Eye (tissue), 1 donor: ENCODE results near the gene MUC20.
"Not testable (repeated sequence)": the region's sequence is repeated elsewhere in the genome, so short reads cannot be mapped to it uniquely, and the experiment has no call there.

ENCODE experiments used
- DNase-seq: peaks from one replicate; pipeline ENCODE4 v3.0.0-alpha.2; 2015

The MUC20 gene

DNA sequence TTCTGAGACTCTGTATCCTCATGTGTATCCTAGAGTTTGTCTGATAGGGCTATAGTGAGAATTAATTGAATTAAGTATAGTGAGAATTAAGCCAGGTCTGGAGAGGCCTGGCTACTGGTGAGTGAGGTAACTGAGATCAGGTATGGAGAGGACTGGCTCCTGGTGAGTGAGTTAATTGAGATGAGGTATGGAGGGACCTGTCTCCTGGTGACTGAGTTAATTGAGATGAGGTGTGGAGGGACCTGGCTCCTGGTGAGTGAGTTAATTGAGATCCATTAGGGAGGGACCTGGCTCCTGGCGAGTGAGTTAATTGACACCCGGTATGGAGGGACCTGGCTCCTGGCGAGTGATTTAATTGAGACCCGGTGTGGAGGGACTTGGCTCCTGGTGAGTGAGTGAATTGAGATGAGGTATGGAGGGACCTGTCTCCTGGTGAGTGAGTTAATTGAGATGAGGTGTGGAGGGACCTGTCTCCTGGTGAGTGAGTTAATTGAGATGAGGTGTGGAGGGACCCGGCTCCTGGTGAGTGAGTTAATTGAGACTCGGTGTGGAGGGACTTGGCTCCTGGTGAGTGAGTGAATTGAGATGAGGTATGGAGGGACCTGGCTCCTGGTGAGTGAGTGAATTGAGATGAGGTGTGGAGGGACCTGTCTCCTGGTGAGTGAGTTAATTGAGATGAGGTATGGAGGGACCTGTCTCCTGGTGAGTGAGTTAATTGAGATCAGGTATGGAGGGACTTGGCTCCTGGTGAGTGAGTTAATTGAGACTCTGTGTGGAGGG is 10.5 kb upstream of the MUC20 start:
- DNase-seq = not testable (repeated sequence)

DNA sequence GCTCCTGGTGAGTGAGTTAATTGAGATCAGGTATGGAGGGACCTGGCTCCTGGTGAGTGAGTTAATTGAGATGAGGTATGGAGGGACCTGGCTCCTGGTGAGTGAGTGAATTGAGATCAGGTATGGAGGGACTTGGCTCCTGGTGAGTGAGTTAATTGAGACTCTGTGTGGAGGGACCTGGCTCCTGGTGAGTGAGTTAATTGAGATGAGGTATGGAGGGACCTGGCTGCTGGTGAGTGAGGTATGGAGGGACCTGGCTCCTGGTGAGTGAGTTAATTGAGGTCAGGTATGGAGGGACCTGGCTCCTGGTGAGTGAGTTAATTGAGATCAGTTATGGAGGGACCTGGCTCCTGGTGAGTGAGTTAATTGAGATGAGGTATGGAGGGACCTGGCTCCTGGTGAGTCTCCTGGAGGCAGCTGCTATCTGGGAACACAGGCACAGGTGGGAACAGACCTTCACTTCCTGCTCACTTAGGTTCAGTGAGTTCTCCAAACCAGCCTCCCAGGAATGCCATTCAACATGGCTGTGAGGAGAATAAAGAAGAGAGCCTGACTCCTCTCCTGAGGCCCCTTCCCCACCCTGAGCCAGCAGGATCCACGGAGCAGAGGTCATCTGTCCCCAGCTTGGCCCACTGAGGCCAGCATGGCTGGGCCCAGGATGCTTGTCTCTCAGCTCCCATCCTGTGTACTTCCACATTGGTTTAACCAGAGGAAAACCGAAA is 9.5 kb upstream of the MUC20 start:
- not testable (repeated sequence) for DNase-seq

DNA sequence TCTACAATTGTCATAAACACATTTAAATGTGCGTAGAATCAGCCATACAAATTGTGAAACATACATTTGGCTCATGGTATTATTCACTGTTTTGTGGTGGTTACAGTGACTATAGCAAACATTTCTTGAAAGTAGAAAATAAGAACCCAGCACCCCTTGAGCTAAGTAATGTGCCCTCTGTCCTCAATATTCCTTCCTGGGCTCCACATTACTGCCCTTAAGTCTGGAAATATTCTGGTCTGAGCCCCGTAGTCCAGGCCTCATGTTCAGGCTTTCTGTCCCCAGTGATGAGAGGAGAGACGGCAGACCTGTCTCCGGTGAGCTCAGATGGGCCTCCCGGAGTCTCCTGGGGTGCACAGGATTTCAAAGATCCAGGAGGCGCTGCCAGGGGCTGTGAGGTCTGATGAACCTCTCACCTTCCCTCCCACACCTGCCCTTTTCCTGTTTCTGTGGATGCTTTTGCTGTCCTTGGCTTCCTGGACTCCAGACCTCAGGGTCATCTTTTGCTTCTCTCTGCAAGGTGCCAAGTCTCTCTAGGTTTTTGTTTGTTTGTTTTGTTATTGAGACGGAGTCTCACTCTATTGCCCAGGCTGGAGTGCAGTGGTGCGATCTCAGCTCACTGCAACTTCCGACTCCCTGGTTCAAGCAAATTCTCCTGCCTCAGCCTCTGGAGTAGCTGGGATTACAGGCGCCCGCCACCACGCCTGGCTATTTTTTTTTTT is 8.8 kb upstream of the MUC20 start:
- no peak for DNase-seq

DNA sequence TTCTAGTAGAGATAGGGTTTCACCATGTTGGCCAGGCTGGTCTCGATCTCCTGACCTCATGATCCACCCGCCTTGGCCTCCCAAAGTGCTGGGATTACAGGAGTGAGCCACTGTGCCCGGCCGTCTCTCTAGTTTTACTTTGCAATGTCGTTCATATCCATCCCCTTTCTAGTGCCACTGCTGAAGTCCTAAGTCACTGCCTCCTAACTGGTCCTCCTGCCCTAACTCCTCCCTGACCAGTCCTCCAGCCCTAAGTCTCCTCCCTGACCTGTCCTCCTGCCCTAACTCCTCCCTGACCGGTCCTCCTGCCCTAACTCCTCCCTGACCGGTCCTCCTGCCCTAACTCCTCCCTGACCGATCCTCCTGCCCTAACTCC is 8.3 kb upstream of the MUC20 start:
- DNase-seq = not testable (repeated sequence)

DNA sequence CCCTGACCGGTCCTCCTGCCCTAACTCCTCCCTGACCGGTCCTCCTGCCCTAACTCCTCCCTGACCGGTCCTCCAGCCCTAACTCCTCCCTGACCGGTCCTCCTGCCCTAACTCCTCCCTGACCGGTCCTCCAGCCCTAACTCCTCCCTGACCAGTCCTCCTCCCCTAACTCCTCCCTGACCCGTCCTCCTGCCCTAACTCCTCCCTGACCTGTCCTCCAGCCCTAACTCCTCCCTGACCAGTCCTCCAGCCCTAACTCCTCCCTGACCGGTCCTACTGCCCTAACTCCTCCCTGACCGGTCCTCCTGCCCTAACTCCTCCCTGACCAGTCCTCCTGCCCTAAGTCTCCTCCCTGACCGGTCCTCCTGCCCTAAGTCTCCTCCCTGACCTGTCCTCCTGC is 7.6 kb upstream of the MUC20 start:
- DNase-seq = not testable (repeated sequence)

DNA sequence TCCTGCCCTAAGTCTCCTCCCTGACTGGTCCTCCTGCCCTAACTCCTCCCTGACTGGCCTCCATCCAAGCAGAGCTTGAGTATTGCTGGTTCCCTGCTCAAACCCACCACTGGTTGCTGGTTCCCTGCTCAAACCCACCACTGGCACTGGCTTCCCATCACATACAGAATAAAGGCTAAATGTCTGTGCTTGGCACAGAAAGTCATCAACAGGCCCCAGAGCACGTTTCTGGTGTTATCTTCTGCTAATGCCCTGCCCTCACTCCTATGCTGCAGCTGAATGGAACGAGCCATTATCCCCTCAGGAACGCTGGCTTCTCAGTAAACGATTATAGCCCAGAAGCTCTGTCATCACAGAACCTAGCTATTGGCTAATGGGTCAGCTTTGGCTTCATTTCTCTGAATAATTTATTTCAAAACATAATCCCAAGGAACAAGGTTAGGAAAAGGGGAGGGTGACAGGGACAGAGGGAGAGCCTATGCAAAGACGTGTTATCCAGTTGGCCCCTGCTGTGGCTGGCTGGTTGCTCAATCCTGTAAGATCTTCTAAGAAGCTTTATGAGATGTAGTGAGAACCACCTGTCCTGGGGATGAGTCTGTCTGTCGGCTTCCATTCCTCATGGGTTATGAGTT is 6.3 kb upstream of the MUC20 start:
- DNase-seq = peak; percentile 65

DNA sequence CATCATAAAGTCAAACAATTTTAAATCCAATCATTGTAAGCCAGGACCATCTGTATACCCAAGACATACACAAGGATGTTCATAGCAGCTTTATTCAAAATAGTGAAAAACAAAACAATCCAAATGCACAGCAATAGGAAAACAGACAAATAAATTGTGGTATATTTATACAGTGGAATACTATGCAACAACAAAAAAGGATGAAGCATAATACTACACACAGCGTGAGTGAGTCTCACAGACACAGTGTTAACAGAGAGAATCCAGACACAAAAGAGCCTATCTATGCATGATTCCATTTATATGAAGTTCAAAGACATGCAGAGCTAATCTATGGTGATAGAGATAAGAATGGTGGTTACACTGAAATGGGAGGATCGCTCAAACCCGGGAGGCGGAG is 5.6 kb upstream of the MUC20 start:
- no peak for DNase-seq

DNA sequence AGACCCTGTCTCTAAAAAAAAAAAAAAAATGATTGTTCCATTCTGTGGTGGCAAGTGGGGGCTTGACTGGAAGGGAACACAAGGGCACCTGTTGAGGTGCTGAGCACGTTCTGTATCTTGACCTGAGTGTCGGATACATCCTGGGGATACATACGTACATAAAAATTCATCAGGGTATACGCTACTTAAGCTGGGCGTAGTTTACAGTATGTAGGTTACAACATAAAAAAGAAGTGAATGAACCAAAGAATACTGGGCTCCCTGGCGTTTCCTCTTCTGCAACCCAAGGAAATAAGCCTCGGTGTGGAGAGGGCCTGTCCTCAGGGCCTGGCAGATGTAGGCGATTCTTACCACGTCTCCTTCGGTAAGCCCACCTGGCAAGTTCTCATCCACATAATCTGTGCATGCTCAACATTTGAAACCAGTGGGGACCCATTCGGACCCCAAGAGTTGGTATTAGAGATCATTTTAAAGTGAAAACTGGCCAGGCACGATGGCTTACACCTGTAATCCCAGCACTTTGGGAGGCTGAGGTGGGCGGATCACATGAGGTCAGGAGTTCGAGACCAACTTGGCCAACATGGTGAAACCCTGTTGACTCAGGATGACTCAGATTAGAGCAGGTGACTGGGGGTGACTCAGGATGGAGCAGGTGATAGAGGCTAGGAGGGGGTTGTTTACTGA is 5.1 kb upstream of the MUC20 start:
- DNase-seq = no peak

DNA sequence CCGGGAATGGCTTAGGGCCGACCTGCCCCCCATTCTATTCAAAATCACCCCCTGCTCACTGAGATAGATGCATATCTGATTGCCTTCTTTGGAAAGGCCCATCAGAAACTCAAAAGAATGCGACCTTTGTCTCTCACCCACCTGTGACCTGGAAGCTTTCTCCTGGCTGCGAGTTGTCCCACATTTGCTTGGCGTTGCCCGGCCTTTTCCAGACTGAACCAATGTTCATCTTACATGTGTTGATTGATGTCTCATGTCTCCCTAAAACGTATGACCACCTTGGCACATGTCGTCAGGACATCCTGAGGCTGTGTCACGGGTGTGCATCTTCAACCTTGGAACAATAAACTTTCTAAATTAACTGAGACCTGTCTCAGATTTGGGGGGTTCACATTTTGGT is 3.4 kb upstream of the MUC20 start:
- no peak for DNase-seq

DNA sequence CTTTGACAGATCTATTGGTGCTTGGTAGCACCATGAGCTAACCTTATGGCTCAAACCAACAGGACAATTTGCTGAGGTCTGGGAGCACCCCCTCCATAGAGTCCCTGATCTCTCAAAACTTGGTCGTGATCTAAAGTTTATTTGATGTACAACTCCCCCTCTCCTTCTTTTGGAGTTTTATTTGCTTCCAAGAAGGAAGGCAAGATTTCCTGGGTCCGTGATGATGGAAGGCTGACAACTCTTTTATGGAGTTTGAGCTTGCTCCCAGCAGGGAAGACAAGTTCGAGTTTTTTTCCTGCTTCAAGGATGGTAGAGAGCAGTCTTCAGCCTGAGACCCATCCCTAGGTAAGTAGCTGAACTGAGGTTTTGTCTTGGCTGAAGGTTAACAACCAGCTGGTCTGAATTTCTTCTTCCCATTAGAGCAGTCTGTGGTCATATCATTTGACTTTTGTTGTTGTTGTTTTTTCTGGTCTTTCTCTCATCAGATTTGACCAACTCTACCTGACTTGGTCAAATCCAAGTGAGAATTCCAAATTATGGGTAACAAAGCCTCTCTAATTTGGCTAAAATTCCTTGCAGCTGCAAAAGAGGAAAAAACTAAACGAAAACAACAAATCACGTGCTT is 2.8 kb upstream of the MUC20 start:
- DNase-seq = no peak

DNA sequence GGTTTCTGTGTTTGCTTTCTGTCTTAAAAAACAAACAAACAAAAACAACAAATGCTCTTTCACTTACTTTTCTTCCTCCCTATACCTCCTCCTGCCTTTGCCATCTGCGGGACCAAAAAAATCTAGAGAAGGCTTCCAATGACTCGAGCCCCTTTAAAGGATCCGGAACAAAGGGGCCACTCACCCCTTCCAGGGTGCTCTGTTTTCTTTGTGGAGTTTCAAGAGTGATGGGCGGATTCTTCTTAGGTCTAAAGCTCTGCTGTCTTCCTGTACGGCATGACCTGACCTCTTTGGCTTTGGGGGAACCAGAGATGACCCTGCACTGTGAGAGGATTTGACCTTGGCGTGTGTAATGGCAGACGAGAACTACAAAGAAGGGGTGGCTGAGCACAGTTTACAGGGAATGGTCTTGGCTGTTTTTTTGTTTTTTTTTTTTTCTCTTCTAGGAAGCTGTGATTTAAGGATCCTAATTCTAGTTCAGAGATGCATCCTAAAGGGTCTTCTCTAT is 2.2 kb upstream of the MUC20 start:
- no peak for DNase-seq

DNA sequence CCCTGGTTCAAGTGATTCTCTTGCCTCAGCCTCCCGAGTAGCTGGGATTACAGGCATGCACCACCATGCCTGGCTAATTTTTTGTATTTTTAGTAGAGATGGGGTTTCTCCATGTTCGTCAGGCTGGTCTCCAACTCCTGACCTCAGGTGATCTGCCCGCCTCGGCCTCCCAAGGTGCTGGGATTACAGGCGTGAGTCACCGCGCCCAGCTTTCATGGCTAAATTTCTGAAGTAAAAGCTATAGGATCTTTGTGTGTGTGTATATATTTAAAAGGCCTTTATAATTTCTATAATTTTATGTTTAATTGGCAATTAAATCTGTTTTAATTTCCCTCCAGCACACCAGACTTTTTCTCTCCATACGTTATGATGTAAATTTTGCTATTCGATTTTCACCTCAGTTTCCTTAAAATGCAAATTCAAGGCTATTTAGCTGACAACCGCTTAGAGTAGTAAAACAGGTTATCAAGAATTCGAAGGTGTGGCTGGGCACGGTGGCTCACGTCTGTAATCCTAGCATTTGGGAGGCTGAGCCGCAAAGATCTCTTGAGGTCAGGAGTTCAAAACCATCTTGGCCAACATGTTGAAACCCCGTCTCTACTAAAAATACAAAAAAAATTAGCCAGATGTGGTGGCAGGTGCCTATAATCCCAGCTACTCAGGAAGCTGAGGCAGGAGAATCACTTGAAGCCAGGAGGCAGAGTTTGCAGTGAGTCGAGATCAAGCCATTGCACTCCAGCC is 1.1 kb upstream of the MUC20 start:
- not testable (repeated sequence) for DNase-seq

DNA sequence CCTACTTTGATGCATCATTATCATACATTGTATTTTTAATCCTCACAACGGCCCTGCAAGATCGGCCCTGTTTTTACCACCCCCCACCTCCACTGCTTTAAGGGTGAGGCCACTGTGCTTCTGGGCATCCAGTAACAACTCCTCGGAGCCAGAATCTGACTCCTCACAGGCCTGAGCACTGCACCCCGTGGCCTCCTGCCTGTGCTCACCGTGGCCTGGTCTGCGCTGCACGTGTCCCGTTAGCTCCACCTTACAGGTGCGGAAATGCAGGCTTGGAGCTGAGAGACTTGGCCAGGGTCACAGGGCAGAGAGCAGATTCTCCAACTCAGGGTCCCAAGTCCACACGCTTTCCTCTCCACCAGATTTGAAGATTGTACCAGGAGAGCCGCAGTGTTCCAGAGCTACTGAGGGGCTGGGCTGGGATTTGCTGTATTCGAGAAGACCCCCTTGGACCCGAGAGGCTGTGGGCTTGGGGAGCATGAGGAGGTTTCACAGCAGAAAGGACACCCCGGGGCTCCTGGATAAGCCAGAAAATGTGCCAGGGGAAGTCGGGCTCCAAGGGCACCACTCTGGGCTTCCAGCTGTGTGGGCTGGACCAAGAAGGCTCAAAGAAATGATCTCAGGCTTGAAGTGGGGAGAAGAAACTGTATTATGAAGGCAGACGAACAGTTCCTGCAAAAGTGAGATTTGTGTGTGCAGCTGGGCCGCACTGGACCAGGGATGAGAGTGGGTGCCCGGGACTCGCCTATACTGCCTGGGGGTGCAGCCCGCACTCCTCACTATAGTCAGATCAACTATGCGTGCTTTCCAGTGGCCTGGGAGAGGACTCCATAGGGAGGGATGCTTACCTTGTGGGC is 1.6 kb downstream of the MUC20 start:
- DNase-seq = not testable (repeated sequence)

DNA sequence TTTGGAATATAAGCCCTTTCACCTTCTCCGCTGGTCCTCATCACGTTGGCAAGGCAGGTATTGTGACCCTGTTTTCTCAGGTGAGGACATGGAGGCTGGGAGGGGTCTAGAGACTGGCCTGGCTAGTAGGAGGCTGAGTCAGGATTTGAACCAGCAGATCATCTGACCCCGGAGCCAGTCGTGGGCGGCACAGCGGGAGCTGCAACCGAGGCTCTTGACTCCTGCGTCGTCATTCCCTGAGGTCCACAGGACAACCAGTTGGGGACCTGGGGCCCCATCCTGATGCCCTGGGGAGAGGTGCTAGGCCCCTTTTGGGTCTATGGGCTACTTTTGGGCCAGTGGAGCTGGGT is 2.2 kb downstream of the MUC20 start:
- not testable (repeated sequence) for DNase-seq

DNA sequence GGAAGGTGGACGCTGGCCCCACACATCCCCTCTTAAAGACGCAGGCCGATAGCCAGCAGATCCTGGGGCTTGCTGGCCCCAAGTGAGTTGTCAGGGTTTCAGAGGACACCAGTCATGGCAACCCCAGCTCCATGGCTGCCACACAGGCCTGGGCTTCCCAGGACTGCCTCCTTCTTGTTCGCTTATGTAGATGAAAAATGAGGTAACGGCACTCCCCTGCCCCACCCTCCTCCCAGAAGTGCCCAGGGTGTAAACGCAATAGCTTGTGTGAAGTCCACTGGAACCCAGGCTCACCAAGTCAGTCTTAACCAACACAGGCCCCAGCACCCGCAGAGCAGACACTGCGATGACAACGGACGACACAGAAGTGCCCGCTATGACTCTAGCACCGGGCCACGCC is 3.6 kb downstream of the MUC20 start:
- not testable (repeated sequence) for DNase-seq

DNA sequence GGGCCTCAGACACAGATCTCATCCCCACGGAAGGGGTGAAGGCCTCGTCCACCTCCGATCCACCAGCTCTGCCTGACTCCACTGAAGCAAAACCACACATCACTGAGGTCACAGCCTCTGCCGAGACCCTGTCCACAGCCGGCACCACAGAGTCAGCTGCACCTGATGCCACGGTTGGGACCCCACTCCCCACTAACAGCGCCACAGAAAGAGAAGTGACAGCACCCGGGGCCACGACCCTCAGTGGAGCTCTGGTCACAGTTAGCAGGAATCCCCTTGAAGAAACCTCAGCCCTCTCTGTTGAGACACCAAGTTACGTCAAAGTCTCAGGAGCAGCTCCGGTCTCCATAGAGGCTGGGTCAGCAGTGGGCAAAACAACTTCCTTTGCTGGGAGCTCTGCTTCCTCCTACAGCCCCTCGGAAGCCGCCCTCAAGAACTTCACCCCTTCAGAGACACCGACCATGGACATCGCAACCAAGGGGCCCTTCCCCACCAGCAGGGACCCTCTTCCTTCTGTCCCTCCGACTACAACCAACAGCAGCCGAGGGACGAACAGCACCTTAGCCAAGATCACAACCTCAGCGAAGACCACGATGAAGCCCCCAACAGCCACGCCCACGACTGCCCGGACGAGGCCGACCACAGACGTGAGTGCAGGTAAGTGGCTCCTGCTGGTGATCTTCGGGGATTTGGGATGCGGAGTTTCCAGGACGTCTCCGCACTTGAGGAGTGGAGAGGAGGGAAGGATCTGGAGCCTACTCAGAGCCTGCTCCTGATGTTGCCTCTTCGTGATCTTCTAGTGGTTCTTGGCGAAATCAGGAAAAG is 5.3 kb downstream of the MUC20 start:
- not testable (repeated sequence) for DNase-seq

DNA sequence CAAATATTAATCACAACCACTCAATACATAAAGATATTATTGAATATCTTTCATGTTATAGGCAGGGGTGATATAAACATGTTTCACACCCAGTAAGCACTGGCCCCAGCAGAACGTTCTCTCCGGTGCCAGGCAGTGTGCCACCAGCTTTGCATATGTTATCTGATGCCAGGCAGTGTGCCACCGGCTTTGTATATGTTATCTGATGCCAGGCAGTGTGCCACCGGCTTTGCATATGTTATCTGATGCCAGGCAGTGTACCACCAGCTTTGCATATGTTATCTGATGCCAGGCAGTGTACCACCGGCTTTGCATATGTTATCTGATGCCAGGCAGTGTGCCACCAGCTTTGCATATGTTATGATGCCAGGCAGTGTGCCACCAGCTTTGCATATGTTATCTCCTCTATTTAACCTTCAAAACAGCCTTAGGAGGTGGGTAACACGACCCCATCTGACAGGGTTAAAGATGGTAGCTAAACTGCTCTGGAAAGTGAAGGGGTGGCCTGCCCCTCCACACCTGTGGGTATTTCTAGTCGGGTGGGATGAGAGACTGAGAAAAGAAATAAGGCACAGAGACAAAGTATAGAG is 6.9 kb downstream of the MUC20 start:
- no peak for DNase-seq

DNA sequence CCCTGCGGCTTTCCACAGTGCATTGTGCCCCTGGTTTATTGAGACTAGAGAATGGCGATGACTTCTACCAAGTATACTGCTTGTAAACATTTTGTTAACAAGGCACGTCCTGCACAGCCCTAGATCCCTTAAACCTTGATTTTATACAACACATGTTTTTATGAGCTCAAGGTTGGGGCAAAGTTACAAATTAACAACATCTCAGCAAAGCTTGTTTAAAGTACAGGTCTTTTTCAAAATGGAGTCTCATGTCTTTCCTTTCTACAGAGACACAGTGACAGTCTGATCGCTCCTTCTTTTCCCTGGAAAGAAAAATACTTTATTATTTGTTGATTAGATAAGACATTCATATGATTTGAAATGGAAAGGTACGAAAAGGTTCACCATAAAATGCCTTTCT is 8.0 kb downstream of the MUC20 start:
- DNase-seq = not testable (repeated sequence)
